HL-60 (cell line): ENCODE results near the gene SMARCA4.

Source experiments
- GABPA ChIP-seq: IDR thresholded peaks from 2 replicates; pipeline ENCODE4 v1.6.1; 2012; ENCODE audit warnings: low read depth
- POLR2AphosphoS5 ChIP-seq: IDR thresholded peaks from 2 replicates; pipeline ENCODE4 v1.6.1; 2012; ENCODE audit warnings: low read depth
- TF ChIP-seq, protein P1 (sequence below): IDR thresholded peaks from one replicate; pipeline ENCODE4 v1.5.1; 2011; ENCODE audit warnings: low read length, control low read depth, inconsistent platforms; ENCODE audit not compliant: insufficient read depth

DNA sequence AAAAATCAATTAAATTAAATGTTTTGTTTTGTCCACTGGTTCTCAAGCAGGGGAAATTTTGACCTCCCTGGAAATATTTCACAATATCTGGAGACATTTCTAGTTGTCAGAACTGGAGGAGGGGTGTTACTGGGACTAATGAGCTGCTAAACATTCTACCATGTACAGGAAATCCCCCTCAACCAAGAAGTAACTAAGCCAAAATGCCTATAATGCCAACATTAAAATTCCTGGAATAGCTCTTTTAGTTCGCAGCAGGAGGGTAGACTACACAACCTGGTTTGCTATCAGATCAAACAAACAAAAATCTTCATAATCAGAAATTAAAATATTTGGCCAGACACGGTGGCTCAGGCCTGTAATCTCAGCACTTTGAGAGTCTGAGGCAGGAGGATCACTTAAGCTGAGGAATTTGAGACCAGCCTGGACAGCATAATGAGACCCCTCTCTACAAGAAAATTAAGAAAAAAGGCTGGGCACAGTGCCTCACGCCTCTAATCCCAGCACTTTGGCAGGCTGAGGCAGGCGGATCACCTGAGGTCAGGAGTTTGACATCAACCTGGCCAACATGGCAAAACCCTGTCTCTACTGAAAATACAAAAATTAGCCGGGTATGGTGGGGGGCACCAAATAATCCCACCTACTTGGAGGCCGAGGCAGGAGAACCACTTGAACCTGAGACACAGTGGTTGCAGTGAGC, 13.7 kb upstream of the SMARCA4 start:
- TF ChIP-seq, protein P1, sequence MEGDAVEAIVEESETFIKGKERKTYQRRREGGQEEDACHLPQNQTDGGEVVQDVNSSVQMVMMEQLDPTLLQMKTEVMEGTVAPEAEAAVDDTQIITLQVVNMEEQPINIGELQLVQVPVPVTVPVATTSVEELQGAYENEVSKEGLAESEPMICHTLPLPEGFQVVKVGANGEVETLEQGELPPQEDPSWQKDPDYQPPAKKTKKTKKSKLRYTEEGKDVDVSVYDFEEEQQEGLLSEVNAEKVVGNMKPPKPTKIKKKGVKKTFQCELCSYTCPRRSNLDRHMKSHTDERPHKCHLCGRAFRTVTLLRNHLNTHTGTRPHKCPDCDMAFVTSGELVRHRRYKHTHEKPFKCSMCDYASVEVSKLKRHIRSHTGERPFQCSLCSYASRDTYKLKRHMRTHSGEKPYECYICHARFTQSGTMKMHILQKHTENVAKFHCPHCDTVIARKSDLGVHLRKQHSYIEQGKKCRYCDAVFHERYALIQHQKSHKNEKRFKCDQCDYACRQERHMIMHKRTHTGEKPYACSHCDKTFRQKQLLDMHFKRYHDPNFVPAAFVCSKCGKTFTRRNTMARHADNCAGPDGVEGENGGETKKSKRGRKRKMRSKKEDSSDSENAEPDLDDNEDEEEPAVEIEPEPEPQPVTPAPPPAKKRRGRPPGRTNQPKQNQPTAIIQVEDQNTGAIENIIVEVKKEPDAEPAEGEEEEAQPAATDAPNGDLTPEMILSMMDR = no peak
- TF ChIP-seq POLR2AphosphoS5 (no peak), GABPA (no peak)
